GM18861 (cell line): Measurements from ENCODE around the gene DAAM1.

ENCODE experiments used
- ATAC-seq: cut with Tn5 transposase; IDR thresholded peaks from one replicate; pipeline ENCODE4 v1.9.1; 2021; ENCODE audit not compliant: unreplicated experiment

DAAM1 gene

DNA sequence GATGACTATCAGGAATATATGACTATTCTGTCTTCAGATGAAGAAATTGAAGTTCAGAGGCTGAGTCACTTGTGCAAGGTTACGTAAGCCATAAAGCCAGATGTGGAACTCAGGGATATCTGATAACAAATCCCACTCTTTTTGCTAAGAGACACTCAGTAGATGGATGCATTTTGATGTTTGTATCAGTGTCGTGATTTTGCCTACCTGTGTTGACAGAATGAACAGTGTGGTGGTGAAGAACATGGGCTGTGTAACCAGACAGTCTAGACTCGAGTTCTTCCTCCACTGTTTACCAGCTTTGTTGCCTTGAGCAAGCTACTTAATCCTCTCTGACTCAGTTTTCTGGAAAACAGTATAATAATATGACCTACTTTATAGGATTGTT lies 93.9 kb downstream of the DAAM1 start:
- no peak for ATAC-seq

DNA sequence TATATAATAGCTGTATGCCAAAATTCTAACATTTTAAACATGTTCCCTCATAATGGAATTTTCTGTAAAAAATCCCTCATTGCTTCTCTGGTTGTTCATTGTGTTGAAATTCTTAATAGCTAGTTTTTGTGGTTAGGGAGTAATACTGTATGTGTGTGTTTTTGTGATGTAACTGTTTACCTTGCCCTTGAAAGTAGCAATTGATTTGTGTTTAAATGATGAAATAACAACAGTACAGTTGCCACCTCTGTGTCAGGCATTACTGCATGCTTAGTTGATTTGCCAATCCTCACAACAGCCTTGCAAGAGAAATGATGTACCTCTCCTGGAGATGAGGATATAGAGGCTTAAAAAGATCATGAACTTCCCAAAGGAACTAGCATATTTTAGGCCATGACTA lies 94.9 kb downstream of the DAAM1 start:
- no peak for ATAC-seq

DNA sequence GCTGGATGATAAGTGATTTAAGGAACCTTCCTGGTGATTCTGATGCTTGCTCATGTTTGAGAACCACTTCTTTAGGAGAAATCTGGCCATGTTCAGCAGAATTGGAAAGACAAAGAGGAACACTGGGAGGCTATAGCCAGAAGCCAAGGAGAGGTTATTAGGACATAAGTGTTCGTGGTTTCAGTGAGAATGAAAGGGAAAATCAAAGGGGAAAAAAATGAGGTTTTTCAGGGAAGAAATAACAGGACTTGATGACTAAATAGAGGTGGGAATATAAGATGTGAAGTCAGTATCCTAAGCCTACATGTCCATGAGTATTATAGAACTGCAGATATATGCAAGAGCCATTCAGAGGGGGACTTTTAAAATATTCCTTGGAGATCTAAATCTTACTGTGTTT lies 95.6 kb downstream of the DAAM1 start:
- no peak for ATAC-seq

DNA sequence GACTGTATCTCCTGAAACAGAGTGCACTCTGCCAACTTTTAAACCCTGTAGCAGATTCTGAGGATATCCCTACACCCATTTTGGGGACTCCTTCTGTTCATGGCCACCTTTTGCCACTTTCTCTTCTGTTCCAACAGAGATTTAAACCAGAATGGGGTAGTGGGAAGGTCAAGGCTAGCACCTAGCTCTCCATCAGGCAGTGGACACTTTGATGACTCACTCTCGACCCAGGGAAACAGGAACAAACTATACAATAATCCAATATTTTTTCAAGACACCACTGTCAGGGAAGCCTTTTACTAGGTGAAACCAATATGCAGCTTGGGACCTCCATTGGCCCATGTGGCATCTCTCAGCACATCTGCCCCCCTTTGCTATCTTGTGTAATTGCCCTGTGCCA lies 103.6 kb downstream of the DAAM1 start:
- ATAC-seq, result no peak

DNA sequence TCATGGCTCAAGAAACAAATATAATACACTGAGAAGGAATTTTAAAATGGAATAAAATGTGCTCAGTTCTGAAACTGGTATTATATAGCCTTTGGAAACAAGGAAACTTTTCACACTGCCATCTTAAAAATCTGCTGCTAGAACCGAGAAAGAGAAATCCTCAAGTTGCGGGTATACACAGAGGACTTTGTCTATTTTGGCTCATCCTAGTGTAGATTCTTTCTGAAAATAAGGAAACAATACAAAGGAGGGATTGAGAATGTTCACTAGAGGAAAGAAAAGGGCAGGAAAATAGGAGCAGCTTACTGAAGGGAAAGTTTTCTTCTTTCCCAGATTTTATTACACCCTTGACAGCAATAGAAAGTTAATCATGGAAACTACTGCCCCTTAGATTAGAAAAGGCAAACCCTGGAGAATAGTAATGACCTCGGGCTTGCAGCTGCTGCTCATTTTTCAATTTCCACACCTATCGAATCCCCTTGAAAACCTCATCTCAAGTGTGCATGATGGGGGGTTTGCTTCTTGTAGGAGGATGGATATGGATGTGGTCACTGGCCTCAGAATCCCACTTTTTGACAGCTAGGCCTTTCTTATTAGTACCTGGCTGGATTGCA lies 104.6 kb downstream of the DAAM1 start:
- ATAC-seq, result no peak

DNA sequence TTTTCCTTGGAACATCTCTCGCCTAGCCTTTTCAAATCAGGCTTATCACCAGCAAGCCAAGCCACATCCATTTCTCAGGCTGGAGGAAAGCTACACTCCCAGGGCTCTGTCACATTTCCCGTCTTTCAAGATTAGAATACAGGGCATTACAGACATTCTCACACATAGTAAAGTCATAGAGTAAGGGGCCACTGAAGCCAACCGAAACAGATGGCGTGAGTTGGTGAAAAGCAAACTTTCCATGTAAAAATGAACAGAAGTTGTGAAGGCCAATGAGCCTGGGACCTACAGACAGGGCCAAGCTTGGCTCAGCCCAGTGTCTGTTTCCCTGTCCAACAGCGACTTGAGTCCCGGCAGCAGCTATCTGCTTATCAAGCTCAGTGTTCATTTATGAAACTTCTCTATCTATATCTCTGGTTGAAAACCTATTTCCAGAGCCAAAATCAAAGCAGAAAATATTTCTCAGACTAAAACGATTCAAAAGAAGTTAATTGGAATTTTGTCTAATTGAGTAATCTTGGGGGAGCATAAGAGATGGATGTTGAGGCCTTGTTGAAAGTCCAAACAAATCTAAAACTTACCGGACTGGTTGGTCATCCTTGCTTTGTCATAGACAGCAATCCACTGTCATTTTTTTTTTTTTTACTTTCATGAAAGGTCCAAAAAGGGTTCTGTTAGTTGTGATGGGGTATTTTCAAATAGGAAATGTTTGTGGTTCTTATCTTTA lies 105.6 kb downstream of the DAAM1 start:
- ATAC-seq, result no peak

DNA sequence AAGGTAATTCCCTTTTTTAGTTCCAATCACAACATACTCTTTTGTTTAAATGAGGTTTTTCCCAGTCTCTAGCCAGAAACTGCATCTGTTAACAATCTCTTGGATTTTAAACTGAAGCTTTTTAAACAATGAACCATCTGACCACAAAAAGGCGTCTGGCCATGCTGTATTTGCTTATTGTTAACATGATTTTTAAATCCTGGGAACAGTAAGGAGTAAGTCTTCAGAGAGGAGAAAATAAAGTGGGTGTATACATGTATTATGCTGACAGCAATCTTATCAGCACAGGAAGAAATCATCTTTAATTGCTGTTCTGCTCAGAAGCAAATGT lies 106.2 kb downstream of the DAAM1 start:
- no peak for ATAC-seq

DNA sequence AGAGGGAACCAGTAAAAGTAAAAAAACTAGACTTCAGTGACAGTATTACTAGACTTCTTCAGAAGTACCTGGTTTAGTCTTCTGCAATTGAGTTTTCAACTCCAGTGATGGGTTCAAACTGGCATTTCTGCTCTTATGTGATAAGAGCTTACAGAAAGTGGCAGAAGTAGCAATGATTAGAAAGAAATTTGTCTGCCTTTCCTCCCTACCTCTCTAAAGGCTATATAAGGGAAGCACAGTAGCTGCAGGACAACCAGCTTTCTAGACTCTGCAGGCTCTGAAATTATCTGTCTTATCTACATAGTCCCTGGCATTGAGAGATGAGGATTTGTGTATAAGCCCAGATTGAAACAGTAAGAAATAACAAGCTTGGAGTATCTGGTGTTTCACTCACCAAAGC lies 107.5 kb downstream of the DAAM1 start:
- ATAC-seq, result no peak

DNA sequence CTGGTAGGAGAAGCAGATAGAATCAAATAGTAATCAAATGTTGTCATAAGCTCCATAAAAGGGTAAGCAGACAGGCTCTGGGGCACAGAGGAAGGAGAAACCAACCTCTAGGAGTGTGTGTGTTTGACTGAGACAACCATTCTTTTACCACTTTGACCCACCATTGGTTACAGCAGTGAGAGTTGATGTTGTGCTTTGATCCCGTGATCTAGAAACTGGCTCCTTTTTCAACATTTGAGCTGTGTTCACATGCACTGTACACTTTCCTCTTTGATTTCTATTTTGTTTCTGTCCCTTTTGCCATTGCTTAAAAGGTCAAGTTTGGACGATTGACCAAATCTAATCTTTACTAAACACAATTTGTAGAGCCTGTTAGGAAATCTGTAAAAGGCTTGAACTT lies 108.0 kb downstream of the DAAM1 start:
- ATAC-seq, result no peak

DNA sequence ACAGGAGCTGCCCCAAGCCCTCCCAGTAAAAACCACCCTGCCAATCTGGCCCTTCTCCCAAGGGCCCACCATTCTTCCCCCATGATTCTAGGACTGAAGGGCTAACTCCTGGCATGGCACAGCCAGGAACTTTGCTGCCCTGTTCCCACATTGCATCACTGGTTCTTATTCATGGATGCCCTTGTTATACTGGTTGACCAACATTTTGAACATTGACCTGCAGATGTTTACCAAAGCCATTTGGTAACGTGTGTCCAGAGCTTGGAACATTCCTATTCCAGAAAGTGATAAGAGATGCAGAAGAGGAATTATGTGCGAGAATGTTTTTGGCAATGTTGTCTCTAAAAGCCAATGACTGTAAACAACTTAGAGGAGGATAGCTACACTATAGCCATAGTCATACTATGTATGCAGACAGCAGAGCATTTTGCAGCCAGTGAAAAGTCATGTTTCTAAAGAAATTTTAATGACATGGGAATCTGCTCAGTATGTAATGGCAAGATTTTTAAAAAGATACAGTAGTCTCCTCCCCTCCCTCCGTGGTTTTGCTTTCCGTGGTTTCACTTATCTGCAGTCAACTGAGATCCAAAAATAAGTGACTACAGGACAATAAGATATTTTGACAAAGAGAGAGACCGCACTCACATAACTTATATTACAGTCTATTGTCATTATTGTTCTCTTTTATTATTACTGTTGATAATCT lies 108.8 kb downstream of the DAAM1 start:
- ATAC-seq, result no peak

DNA sequence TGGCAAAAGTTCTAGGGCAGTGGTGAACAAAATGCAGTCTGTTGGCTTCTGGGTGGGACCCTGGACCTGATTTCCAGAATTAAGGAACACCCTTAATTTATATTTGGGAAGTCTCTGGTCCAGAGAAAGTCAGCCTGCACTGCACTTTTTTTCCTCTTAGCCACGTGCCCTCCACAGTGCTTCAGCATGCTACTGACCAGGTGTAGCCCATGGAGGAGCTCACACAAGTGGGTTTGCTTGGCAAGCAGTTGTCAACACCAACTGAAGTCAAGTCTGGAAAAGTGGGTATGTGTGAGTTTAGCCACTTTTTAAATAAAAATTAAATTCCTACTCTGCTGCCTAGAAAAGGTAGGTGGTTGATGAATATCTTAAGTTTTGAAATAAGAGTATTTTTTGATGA lies 111.3 kb downstream of the DAAM1 start:
- ATAC-seq, result no peak

DNA sequence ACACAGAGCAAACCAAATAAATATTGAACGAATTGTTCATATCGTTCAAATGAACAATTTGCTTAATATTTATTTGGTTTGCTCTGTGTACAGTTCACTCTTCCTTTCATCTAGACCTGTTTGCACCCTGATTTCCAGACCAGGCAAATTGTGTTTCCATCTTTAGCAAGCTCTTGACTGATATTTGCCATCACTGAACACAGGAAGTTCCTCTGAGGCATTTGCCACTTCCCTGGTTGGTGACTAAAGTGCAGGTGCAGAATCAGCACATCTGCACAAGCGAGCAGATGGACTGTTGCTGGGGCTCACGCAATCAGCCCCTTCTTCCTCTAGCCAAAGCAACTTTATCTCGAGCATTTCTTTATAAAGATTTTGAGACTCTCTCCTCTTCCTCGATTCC lies 112.9 kb downstream of the DAAM1 start:
- ATAC-seq, result peak; percentile 73

DNA sequence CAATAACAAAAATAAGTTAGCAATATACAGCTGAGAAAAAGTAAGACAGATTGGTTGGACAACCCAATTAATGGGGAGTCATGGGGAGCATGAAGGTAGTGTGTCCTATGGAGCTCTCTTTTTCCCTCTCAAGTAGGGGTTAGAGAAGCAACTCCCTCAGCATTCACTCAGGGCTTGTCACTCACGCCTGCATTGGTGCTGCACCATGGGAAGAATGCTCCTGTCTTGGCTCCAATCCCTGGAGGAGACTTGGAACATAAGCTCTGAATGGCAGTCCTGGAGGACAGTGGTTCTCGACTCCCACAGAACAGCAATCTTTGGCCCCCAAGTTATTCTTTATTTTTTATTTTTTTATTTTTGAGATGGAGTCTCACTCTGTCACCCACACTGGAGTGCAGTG lies 113.8 kb downstream of the DAAM1 start:
- ATAC-seq, result no peak

DNA sequence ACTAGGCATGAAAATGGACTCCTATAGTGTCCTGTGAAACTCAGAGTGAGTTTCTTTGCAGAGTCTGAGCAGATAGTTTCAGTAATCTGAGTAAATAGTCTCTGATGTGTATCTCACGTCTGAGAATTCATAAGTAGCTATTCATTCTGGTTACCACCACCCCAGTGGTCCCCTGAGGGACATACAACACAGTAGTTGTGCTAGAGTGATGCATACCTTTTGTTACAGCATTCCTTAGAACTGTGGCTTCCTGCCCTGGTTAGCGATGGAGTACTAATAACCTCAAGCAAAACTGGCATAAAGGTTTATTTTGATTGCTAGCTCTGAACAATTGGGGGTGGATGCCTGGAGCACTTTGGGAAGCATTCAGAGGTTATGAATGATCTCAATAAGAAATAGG lies 114.7 kb downstream of the DAAM1 start:
- no peak for ATAC-seq

DNA sequence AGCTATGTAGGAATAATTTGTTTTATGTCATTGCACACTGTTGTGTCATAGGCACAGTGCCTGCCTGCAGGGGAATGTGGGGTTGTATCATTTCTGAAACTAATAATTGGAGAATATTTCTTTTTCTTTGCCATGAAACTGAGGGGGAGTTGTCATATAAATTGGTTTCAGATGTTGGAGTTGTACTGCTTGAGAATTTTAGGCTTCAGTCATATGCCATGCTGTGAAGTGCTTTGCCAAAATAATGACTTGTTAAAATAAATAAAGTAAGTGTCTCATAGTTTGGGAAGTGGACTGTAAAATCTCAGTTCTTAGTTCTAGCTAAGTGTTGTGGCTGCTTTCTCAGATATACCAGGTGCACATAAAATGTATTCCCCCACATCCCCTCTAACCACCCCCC lies 116.8 kb downstream of the DAAM1 start:
- no peak for ATAC-seq

DNA sequence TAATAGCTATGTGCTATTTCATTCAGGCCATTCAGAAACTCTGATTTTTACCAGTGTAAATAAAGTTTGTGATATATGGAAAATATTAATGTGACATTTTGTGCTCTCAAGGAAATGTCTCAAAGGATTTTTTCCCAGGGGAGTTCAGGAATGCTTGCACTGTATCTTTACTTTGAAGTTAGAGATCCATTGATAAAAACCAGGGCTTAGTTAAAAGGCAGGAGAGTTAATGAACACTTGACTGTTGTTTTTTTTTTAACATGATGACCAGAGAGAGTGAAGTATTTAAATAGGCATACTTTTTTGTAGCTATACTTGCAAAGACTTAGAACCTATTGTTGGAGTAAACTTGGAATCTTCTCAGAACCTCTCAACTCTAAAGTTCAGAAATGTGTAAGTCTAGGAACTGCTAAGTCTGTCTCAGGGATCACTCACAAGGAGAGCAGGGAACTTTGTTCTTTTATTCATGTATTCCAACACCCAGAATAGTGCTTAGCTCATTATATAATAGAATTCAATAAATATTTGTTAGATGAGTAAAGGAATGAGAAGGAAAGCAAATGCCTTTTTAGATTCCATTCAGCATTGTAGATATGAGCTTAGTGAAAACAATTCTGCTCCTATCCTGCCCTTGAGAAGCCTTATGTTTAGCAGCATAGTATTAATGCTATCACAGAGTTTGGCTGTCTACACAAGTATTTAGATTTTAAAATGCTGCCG lies 117.5 kb downstream of the DAAM1 start:
- ATAC-seq, result no peak

DNA sequence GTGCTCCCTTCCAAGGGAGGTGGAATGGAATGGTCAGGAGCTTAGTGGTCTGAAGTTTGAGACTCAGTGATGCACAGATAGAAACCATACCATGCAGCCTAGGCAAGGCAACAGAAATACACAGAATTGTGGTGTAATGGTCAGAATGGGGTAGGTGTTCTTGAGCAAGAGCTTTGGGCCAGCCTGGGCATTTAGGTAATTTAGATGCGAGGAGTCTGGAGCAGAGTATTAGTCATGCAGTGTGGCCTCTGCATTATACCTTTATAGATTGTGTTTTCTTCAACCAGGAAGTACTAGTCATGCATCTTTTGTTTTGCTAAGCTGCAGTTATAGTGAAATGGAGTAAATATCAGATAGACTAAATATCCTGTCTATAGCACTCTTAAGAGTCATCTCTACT lies 118.3 kb downstream of the DAAM1 start:
- no peak for ATAC-seq

DNA sequence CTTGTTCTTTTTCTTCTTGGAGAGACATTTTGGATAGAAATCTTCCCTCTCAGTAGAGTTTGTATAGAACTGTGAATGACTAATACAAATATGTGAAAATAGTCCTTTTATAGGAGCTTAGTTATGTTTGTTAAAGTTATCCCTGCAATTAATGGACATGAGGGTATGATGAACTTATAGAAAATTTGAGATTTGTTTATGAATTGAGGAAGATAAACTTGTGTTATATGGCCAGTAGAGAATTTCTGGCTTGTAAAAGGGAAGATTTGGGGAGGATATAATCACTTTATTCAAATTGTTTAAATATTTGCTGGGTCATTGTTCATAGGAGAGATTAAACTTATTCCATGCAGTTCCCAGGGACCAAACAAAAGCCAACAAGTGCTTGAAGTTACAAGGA lies 119.6 kb downstream of the DAAM1 start:
- ATAC-seq, result no peak

DNA sequence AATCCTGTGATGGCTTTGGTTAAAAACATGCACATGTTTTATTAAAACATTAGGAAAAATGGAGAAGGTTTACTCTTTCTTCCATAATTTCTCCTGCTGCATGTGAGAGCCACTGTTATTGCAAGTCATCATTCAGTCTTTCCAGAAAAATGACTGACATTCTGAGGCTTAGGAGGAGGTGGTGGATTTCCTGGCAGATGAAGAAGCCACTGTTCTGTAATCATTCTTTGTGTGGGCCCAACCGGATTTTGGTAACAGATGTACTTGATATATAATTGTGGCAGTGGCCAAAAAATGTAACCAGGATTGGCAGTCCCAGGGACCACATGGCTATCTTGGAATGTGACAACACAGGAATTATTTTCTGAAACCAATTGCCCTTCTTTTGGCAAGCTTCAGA lies 120.2 kb downstream of the DAAM1 start:
- no peak for ATAC-seq

DNA sequence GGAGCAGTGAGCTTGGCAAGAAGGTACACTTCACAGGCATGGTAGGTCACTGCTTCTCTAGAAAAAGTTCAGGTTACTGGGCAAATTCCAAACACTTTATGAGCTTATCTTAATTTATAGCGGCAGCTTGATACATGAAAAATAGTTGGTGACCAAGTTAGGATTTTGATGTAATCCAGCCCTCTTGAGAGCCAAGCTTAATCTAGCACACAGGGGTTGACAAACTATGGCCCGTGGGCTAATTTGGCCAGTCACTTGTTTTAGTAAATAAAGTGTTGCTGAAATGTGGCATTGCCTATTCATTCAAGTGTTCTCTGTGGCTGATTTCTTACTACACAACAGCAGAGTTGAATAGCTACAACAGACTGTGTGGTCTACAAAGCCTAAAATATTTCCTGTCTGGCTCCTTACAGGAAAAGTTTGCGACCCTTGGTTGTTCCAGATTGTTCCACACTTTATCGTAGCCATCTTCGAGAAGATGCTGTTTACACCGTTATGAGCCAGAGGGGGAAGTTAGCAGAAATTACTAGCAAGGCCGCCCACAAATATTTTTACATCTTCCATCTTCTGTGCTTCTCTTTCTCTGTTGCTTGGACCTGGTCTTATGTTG lies 120.9 kb downstream of the DAAM1 start:
- ATAC-seq, result no peak

DNA sequence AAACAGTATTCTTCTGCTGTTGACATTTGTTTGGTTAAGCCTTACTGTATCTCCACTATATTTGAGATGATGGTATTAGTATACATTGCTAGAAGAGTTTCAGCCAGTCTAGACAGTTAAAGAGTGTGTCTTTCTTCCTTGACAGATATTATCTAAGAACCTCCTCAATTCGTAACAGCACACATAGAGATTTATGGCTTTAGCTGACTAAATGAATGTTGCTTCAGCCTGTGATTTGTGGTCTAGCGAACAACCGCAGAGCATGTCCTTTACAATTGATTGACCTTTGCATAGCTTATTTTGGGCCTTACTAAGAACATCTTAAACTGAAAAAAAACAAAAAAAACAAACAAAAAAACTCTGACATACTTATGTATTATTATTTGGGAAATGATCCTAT lies 122.2 kb downstream of the DAAM1 start:
- peak; percentile 47 for ATAC-seq

DNA sequence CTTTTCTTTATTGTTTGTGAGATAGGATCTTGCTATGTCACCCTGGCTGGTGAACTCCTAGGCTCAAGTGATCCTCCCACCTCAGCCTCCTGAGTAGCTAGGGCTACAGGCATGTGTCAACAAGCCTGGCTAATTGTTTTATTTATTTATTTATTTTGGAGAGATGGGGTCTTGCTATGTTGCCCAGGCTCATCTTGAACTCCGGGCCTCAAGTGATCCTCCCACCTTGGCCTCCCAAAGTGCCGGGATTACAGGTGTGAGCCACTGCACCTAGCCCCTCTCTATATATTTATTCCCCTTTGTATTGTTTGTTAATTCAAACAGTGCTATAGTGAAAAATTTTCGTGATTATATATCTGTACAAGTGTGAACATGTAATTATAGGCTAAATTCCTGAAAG lies 123.3 kb downstream of the DAAM1 start:
- no peak for ATAC-seq
